Measurements from ENCODE around the gene SMAD3. TPM values are rescaled to one million over a fixed set of nuclear protein-coding genes. Genes with fewer than 3 reads are reported as not detected.

SMAD3 gene
- total RNA-seq, 1 donor: 36.7 TPM

DNA sequence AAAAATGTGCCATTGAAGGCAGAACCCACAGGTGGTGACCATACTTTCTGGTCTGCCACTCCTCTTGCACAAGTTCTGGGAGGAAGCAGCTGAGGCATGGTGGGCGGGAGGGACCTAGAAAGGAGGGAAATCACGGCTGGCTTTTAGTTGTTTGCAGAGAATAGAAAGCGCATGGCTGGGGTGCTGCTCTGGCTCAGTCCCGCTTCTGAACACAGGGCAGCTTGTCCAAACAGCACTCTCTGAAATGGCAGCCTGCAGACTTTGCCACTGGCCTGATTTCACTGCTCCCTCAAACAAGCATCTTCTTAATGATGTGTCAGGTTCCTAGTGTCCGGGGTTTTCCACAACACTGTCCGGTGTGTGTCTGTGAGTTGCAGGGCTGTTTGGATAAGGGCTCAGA lies 112.3 kb downstream of the SMAD3 start:
- no peaks in the 10 kb centered on the region for H3K9me3 ChIP-seq (ENCODE audit: low read depth, low read length)
- peaks cover 41% of the 10 kb centered on the region for H3K4me1 ChIP-seq (ENCODE audit: insufficient read depth, low read length)
- H3K4me3 ChIP-seq (ENCODE audit: low read length): no peak overlapping the region
- no peaks in the 10 kb centered on the region for H3K27me3 ChIP-seq (ENCODE audit: insufficient read depth, low read length)

DNA sequence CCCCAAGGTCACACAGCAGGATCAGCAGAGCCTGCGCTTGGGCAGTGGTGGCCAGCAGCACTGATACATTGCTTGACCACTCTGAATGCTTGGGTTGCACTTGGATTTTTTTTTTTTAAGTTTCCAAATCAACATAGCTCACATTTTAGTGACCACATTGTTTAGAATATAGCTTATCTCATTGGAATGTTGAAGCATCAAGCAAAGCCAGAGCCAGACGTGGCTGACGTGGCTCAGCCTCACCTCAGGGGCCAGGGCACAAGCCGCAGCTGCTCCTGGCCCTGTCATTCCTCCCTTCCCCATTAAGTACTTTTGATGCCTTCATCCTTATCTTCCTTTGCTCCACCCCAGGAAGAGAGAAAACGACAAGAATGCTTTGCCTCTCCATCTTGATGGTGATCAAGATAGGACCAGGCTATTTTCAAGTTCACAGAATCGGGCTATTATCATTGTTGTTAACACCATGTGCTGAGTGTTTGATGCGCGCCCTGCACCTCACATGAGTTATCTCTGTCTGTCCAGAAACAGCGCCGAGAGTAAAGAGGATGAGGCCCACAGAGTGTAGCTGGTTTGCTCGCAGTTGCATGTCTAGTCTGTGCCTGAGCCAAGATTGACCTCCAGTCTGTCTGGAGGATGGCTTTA lies 113.3 kb downstream of the SMAD3 start:
- H3K4me1 ChIP-seq (ENCODE audit: insufficient read depth, low read length): peaks cover 41% of the 10 kb centered on the region
- H3K9me3 ChIP-seq (ENCODE audit: low read depth, low read length): no peaks in the 10 kb centered on the region
- H3K4me3 ChIP-seq (ENCODE audit: low read length): no peak overlapping the region
- H3K27me3 ChIP-seq (ENCODE audit: insufficient read depth, low read length): no peaks in the 10 kb centered on the region

GRCh38 chr15:67179411-67179995 lies 114.1 kb downstream of the SMAD3 start:
- Histone ChIP-seq H3K9me3 (ENCODE audit: low read depth, low read length) (no peaks in the 10 kb centered on the region), H3K4me1 (ENCODE audit: insufficient read depth, low read length) (peaks cover 35% of the 10 kb centered on the region), H3K27me3 (ENCODE audit: insufficient read depth, low read length) (no peaks in the 10 kb centered on the region), H3K4me3 (ENCODE audit: low read length) (no peak overlapping the region)

DNA sequence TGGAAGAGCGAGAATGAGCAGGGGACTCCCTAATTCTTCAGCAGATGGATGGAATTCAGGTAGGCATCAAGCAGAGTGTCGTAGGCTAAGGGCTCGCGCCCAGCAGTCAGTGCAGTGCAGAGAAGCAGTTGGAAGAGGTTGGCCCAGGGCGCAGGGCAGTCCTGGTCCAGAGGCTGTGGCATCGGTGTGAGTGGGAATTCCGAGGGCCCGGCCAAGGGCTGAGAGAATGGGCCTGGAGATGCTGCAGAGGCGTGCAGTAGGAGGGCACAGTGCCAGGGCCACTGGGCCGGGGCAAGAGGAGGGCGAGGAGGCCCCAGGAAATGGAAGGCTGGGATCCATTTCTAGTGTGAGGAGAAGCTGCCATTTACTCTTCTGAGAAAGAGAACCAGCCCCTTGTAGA lies 114.6 kb downstream of the SMAD3 start:
- H3K27me3 ChIP-seq (ENCODE audit: insufficient read depth, low read length): no peaks in the 10 kb centered on the region
- no peaks in the 10 kb centered on the region for H3K9me3 ChIP-seq (ENCODE audit: low read depth, low read length)
- H3K4me3 ChIP-seq (ENCODE audit: low read length): no peak overlapping the region
- H3K4me1 ChIP-seq (ENCODE audit: insufficient read depth, low read length): peaks cover 30% of the 10 kb centered on the region

- Histone ChIP-seq H3K27me3 (ENCODE audit: insufficient read depth, low read length) (no peaks in the 10 kb centered on the region), H3K4me1 (ENCODE audit: insufficient read depth, low read length) (peaks cover 25% of the 10 kb centered on the region), H3K4me3 (ENCODE audit: low read length) (no peak overlapping the region), H3K9me3 (ENCODE audit: low read depth, low read length) (no peaks in the 10 kb centered on the region)
Observed at GRCh38 chr15:67180514-67181191, 115.3 kb downstream of the SMAD3 start.

DNA sequence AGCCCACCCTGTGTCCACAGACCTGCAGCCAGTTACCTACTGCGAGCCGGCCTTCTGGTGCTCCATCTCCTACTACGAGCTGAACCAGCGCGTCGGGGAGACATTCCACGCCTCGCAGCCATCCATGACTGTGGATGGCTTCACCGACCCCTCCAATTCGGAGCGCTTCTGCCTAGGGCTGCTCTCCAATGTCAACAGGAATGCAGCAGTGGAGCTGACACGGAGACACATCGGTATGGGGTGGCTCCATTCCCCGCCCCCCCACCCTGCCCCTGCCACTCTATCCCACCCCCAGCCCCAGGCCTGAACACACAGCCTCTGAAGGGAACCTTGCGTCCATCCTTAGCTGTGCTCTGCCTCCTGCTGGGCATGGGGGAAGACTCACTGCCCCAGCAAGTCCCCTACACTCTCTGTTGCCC lies 115.8 kb downstream of the SMAD3 start:
- H3K9me3 ChIP-seq (ENCODE audit: low read depth, low read length): no peaks in the 10 kb centered on the region
- no peak overlapping the region for H3K4me3 ChIP-seq (ENCODE audit: low read length)
- peaks cover 24% of the 10 kb centered on the region for H3K4me1 ChIP-seq (ENCODE audit: insufficient read depth, low read length)
- H3K27me3 ChIP-seq (ENCODE audit: insufficient read depth, low read length): no peaks in the 10 kb centered on the region

GRCh38 chr15:67183443-67184169 lies 118.2 kb downstream of the SMAD3 start:
- no peaks in the 10 kb centered on the region for H3K9me3 ChIP-seq (ENCODE audit: low read depth, low read length)
- H3K27me3 ChIP-seq (ENCODE audit: insufficient read depth, low read length): no peaks in the 10 kb centered on the region
- H3K4me1 ChIP-seq (ENCODE audit: insufficient read depth, low read length): peaks cover 9% of the 10 kb centered on the region
- H3K4me3 ChIP-seq (ENCODE audit: low read length): no peak overlapping the region

DNA sequence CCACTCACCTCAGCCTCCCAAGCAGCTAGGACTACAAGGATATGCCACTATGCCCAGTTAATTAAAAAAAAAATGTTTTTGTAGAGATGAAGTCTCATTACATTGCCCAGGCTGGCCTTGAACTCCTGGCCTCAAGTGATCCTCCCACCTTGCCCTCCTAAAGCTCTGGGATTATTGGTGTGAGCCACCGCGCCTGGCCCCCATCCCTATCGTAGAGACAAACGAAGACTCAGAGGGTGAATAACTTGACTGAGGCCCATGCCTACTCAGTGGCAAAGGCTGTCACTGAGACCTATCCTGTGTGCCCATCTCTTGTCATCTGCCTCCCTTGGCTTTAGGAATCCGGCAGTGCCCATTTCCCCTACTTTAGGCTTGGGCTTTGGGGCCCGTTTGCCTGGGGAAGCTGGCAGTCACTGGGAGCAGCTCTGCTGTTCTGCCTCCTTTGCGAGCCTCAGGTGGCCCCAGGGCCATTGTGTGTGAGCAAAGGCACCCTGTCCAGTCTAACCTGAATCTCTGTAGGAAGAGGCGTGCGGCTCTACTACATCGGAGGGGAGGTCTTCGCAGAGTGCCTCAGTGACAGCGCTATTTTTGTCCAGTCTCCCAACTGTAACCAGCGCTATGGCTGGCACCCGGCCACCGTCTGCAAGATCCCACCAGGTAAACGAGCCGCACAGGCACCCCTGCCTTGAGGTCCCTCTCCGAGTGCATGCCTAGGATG lies 119.0 kb downstream of the SMAD3 start:
- Histone ChIP-seq H3K9me3 (ENCODE audit: low read depth, low read length) (no peaks in the 10 kb centered on the region), H3K27me3 (ENCODE audit: insufficient read depth, low read length) (no peaks in the 10 kb centered on the region), H3K4me1 (ENCODE audit: insufficient read depth, low read length) (peaks cover 9% of the 10 kb centered on the region), H3K4me3 (ENCODE audit: low read length) (no peak overlapping the region)

DNA sequence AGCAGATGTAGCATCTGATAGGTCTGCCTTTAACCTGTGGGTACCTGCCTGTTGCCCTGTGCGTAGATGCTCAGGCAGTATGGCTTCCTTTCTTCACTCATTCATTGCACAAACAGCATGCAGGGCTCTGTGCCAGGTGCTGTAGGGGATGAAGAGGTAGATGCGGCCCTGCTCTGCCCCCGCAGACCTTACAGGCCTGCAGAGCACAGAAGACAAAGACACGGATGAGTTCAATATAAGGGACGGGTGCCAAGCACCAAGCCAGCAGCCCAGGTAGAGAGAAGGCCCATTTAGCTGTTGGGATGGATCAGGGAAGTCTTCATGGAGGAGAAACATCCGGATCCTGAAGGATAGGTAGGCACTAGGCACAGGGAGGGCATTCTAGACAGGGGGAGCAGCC lies 119.6 kb downstream of the SMAD3 start:
- Histone ChIP-seq H3K27me3 (ENCODE audit: insufficient read depth, low read length) (no peaks in the 10 kb centered on the region), H3K4me1 (ENCODE audit: insufficient read depth, low read length) (peaks cover 9% of the 10 kb centered on the region), H3K9me3 (ENCODE audit: low read depth, low read length) (no peaks in the 10 kb centered on the region), H3K4me3 (ENCODE audit: low read length) (no peak overlapping the region)

DNA sequence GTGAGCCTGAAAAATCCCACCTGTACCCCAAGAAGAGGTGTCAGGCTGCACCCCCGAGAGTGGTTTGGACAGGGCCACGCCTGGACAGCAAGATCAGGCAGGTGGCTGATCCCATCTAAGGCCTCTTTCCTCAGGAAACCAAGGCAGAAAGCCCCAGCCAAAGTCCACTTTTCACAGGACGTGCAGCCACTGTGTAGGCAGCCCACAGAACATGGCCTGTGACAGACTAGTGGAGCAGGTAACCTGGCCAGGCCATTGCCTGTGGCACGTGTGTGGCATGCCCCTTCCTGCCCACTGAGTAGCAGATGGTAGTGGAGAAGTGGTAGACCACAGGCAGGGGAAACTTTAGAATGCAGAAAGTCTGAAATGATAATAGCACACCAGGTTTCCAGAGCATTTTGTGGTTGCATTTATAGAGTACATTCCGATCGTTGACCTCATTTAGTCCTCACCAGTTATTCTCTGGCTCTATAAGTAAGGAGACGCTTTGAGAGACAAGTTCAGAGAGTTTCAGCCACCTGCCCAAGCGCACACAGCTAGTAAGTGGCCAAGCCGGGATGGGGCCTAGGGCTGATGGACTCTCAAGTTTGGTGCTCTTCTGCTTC lies 120.3 kb downstream of the SMAD3 start:
- Histone ChIP-seq H3K4me3 (ENCODE audit: low read length) (no peak overlapping the region), H3K9me3 (ENCODE audit: low read depth, low read length) (no peaks in the 10 kb centered on the region), H3K4me1 (ENCODE audit: insufficient read depth, low read length) (peaks cover 9% of the 10 kb centered on the region), H3K27me3 (ENCODE audit: insufficient read depth, low read length) (no peaks in the 10 kb centered on the region)

DNA sequence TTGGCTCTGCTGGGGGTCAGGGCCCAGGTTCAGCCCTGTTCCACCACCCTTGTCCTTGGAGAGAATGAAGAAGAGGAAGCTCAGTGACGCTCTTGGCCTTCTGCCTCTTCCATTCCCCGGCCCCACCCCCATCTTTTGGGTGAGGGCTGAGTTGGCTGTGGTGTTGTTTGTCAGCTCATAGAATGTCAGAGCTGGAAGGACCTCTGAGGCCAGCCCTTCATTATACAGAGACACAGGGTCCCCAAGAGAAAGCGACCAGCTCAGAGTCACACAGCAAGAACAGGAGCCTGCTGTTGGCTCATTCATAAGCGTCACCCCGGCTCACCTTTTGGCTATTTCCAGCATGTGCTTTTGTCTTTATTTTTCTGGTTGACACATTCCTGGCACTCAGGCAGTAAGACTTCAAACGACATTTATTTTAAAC lies 120.8 kb downstream of the SMAD3 start:
- H3K27me3 ChIP-seq (ENCODE audit: insufficient read depth, low read length): no peaks in the 10 kb centered on the region
- H3K4me1 ChIP-seq (ENCODE audit: insufficient read depth, low read length): peaks cover 9% of the 10 kb centered on the region
- no peaks in the 10 kb centered on the region for H3K9me3 ChIP-seq (ENCODE audit: low read depth, low read length)
- no peak overlapping the region for H3K4me3 ChIP-seq (ENCODE audit: low read length)

DNA sequence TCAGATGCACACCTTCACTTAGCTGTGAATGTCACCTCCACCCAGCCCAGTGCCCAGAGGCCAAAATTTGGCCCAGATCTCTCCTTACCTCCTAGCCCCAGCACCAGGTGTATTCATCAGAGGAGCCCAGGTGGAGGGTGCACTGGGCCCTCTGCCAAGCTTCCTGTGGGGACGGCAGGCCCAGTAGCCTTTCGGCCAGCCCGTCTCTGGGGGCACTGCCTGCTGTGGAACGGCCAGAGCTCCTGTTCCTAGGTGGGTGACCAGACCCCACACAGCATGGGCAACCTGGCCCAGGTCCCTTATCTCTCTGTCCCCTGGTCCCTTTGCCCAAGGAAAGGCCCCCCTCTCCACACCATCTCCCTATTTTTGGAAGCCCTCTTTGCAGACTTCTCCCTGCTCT lies 121.3 kb downstream of the SMAD3 start:
- Histone ChIP-seq H3K27me3 (ENCODE audit: insufficient read depth, low read length) (no peaks in the 10 kb centered on the region), H3K4me1 (ENCODE audit: insufficient read depth, low read length) (peaks cover 9% of the 10 kb centered on the region), H3K4me3 (ENCODE audit: low read length) (no peak overlapping the region), H3K9me3 (ENCODE audit: low read depth, low read length) (no peaks in the 10 kb centered on the region)

DNA sequence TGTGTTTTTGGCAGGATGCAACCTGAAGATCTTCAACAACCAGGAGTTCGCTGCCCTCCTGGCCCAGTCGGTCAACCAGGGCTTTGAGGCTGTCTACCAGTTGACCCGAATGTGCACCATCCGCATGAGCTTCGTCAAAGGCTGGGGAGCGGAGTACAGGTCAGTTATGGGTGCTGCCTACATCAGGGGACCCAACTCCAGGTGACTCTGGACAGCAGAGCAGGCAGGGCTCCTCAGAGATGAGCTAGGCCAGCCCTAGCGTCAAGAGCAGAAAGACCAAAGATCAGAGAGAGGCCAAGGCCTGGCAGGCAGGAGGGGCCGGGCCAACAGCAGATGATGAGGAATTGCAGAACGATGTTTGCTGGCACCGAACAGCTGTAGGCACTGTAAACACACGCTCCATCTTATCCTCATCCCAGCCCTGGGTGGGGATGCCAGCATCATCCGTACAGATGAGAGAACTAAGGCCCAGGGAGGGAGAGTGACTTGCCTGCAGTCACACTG lies 122.0 kb downstream of the SMAD3 start:
- H3K27me3 ChIP-seq (ENCODE audit: insufficient read depth, low read length): no peaks in the 10 kb centered on the region
- peaks cover 9% of the 10 kb centered on the region for H3K4me1 ChIP-seq (ENCODE audit: insufficient read depth, low read length)
- no peaks in the 10 kb centered on the region for H3K9me3 ChIP-seq (ENCODE audit: low read depth, low read length)
- H3K4me3 ChIP-seq (ENCODE audit: low read length): no peak overlapping the region

DNA sequence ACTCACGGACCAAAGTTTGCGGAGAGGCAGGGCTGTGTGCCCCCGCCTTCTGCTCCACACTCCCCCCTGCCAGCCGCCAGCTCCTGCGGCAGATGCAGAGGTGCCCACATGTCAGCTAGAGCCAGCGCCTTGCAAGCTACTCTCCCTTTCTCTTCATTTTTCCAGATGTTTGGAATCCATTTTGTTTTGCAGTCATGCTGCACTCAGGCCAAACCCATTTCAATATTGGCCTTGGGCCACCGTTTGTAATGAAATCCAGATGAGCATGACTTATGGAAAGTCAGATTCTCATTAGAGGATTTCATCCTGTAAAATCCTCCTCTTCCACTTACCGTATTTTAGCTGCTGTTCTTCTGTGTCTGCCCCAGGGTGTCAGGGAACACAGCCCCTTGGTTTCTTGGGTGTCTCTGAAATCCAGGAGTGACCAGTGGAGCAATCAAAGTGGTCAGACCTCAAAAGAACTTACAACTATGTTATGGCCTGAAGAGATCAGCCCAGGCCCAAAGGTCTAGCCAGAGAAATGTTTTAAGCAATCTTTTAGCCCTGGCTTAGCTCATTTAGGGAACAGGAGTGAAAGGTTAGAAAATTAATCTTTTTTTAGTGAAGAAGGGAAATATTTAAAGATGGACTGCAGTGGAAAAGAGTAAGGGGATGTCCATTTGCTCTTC lies 123.3 kb downstream of the SMAD3 start:
- peaks cover 9% of the 10 kb centered on the region for H3K4me1 ChIP-seq (ENCODE audit: insufficient read depth, low read length)

More for the DNA sequence above, 123.3 kb downstream of the SMAD3 start:
- Histone ChIP-seq H3K27me3 (ENCODE audit: insufficient read depth, low read length) (no peaks in the 10 kb centered on the region), H3K4me3 (ENCODE audit: low read length) (no peak overlapping the region), H3K9me3 (ENCODE audit: low read depth, low read length) (no peaks in the 10 kb centered on the region)

Data from mononuclear cell (primary cell).